ENCODE data around the gene DOLPP1.
A peak's percentile ranks its signal among the peaks of the same experiment; 100 is the strongest.
"Not testable (repeated sequence)": the region's sequence is repeated elsewhere in the genome, so short reads cannot be mapped to it uniquely, and the experiment has no call there.

The DOLPP1 gene

DNA sequence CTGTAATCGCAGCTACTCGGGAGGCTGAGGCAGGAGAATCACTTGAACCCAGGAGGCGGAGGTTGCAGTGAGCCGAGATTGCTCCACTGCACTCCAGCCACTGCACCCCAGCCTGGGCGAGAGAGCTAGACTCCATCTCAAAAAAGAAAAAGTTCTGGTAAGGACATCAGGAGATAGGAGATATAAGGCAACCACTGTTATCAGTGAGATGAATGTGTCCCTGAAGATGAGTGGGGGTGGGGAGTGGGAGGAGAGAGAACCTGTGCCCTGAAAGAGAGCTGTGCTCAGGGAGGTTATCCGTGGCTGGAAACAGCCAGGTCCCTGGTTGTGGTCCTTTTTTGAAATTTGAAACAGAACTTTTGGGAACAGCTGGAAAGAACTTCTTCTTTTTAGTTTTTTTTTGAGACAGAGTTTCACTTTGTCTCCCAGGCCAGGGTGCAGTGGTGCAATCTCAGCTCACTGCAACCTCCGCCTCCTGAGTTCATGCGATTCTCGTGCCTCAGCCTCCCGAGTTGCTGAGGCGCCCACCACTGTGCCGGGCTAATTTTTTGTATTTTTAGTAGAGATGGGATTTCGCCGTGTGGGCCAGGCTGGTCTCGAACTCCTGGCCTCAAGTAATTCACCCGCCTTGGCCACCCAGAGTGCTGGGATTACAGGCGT is 32.9 kb downstream of the DOLPP1 start:
- peak; percentile 60 for DNase-seq

DNA sequence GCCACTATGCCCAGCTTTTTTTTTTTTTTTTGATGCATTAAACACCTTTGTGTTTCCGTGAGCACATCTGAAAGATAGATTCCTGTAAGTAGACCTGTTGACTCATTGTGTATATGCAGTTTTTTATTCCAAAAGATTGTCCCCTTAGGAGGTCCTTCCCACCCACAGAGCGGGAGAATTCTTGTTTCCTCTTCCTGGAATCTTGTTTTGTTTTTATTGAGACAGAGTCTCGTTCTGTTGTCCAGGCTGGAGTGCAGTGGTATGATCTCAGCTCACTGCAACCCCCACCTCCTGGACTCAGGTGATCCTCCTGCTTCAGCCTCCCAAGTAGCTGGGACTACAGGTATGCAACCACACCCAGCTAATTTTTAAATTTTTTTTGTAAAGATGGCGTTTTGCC is 37.9 kb downstream of the DOLPP1 start:
- no peak for DNase-seq

DNA sequence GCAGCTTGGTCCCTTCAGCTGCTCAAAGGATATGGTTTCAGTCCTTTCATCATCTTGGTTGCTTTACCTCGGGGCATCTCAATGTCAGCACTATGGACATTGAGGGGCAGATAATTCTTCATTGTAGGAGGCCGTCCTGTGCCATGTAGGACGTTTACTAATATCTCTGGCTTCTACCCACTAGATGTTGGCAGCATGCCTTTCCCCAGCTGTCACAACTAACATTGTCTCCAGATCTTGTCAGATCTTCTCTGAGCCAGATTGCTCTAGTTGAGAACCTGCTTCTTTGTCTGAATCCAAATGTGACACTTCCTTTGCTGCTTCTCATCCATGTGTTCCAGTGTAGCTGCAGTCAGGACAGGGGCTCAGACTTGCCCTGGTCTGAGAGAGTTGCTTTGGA is 40.6 kb downstream of the DOLPP1 start:
- DNase-seq: no peak

DNA sequence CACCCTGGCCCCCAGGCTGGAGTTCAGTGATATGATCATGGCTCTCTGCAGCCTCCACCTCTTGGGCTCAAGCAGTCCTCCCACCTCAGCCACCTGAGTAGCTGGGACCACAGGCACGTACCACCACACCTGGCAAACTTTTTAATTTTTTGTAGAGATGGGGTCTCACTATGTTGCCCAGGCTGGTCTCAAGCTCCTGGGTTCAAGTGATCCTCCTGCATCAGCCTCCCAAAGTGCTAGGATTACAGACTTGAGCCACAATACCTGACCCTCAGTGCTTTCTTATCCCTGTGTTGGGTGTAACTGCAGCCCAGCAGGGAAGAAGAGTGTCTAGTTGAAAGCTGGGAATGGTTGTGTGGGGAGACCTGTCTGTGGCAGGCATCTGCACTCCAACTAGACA is 41.2 kb downstream of the DOLPP1 start:
- no peak for DNase-seq

DNA sequence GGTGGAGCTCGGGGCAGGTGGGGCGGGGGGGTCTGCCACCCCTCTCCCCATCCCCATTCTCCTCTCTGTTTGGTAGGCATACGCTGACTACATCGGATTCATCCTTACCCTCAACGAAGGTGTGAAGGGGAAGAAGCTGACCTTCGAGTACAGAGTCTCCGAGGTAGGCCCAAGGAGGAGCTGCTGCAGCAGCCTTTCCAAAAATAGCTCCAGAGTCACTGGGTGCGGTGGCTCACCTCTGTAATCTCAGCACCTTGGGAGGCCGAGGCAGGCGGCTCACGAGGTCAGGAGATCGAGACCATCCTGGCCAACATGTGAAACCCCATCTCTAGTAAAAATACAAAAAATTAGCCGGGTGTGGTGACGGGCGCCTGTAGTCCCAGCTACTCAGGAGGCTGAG is 42.1 kb downstream of the DOLPP1 start:
- DNase-seq: not testable (repeated sequence)

DNA sequence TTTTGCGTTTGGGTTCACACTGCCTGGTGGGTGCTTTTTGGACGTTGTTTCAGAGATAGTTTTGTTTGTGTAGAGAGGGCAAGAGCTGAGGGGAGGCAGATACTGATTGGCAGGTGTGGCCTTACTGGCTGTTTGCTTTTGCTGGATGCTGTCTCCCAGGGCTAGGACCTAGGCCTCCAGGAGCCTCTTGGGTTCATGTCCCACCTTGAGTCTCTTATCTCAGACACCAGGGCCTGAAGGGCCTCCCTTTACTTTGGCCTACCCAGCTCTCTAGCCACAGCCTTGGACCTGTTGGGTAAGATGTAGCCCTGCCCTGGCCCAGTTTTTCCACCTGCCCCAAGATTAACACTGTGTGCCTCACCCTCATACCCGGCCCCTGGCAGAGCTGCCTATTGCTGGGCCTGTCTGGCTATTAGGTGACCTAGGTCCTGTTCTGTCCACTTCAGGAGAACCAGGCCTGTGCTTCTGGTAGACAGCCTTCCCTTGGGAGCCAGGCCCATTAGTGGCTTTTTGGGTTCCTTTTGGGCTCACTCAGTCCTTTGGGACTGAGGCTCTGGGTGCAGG is 43.7 kb downstream of the DOLPP1 start:
- DNase-seq: no peak

DNA sequence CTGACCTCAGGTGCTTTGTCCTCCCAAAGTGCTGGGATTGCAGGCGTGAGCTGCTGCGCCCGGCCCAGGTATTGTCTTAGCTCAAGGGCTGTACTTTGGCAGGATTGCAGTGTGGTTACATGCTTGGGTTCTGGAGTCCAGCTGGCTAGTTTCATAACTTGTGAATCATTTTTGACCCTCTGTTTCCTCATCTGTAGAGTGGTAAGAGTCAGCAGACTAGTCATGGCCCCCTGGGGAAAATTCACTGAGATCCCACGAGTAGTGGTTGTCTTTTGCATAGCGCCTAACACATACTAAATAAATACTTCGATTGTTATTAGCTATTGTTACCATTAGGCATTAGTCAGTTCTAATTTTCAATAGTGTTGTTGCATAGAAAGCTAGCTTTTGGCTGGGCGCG is 44.6 kb downstream of the DOLPP1 start:
- DNase-seq: no peak

DNA sequence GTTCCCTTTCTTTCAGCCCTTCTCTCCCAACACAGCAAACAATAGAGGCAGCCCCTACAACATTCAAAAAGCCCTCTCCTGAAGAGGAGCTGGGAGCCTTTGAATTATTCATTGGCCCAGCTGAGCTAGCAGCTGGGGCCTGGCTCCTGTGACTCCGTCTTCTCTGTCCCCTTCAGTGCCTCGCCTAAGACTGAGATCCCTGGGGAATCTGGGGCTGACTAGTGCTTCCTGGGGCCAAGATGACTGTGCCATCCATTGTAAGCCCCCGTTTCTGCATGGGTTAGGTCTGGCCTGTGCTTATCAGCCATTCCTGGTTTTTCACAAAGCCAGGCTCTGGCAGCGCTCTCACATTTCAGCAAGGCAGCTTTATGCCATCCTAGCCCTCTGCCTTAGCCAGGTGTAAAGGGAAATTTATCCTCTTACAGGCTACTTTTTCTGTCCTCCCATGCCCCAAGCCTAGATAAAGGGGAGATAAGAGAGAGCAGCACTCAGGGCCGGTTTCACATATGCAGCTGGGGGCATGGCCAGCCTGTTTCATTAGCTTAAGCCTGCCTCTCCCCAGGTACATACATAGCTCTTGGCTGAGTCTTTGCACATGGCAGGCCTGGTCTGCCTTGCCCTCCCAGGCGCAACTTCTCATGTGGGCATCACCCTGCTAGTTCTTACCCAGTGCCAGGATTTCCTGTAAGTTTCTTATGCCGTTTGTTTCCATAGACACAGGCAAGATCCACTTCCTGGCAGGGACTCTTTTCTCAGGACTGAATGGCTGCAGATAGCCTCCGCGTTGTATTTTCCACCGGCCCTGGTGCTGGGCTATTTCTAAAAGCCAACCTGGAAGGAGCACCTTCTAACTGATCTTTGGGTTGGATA is 46.1 kb downstream of the DOLPP1 start:
- no peak for DNase-seq

DNA sequence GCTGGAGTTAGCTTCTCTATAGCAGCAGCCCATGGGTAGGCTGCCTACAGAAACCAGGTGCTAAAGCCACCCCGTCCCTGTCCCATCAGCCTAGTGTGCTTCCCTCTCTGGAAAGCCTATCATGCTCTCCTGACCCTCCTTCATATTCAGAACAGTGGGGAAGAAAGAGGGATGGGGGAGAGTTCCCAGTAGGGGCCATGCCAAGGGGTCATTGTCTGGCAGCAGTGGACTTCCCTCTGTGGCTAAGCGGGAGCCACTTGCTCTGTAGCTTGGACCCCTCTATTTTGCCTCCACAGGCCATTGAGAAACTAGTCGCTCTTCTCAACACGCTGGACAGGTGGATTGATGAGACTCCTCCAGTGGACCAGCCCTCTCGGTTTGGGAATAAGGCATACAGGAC is 47.8 kb downstream of the DOLPP1 start:
- DNase-seq: no peak

DNA sequence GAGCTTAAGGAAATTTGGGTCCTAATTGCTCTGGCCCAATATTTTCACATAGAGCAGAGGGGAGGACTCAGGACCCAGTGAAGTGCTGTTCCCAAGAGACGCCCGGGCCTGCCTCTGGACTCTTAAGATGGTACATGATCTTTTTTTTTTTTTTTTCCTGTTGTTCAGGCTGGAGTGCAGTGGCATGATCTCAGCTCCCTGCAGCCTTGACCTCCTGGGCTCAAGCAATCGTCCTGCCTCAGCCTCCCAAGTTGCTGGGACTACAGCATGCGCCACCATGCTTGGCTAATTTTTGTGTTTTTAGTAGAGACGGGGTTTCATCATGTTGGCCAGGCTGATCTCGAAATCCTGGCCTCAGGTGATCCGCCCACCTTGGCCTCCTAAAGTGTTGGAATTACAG is 49.4 kb downstream of the DOLPP1 start:
- DNase-seq: not testable (repeated sequence)

DNA sequence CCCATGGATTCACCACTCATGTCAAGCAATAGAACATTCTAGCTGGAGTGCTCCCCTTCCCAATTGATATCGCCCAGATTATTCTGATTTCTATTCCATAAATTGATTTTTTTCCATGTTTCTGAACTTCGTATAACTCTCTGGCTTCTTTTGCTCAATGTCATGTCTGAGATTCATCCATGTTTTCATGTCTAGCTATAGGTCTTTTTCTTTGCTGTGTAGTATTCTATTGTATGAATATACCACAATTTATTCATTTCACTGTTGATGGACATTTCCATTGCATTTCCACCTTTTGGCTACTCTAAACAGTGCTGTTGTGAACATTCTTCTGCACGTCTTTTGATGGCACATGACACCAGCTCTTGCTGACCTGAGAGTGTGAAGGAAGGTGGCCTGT is 49.9 kb downstream of the DOLPP1 start:
- DNase-seq: no peak

DNA sequence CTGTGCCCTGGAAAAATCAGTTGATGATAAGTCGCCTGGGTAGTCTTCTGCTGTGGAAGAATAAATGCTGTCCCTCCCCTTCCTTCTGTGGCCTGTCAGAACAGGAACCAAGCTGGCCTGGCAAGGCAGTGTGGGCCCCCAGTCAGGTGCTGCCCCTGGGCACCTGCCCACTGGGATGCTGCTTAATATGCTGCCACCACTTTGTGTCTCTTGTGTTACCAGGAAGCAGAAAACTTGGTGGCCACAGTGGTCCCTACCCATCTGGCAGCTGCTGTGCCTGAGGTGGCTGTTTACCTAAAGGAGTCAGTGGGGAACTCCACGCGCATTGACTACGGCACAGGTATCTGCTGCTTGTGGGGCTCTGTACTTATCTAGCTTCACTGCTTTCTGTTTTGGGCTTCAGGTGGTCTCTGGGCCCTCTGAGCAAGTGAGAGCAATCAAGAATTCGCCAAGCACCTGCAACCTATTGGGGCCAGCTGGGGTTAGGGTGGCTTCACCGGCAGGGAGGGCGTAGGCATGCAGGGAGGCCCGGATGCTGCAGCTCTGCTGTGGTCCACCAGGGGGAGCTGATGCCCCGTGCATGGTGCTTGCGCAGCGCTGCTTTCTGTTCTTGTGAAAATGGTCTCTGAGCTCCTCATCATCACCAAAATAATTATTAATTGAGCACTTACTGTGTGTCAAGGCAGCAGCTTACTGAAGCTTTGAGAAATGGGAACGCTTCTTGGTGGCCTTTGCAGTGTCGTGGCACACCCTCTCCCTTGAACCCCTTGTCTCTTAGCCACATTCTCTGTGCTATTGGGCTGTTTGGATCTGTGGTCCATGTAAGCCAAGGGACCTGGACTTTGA is 50.6 kb downstream of the DOLPP1 start:
- DNase-seq: peak; percentile 64

DNA sequence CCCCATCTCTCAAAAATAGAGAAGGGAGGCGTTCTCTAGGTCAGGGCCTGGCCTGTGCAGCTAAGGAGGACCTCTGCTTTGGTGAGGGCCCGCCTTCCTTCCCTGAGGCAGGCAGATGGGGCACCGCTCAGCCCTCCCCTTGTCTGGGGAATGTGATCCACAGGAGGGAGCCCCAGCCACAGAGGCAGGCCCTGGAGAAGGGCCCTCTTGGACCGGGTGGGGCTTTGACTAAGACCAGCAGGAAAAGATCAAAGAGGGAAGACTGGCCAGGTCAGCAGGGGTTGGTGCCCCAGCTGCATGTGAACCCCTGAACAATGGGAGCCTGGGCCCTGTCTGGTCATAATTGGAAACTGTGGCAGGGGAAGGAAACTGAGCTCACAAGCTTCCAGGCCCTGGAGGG is 52.2 kb downstream of the DOLPP1 start:
- no peak for DNase-seq

DNA sequence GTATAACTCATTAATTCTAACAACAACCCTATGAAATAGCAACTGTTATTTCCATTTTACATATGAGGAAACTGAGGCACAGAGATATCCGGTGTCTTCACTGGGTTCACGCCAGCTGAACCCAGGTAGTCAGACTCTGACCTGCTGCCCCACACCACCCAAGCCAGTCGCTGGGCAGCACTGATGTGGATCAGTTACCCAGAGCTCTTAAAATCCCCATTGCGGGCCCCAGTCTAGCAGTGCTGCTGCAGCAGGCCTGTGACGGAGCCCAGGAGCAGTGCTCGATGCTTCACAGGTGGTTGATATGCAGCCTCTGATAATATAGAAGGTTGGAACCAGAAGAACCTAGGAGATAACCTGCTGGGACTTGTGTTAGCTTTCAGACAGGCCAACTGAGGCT is 54.6 kb downstream of the DOLPP1 start:
- no peak for DNase-seq

DNA sequence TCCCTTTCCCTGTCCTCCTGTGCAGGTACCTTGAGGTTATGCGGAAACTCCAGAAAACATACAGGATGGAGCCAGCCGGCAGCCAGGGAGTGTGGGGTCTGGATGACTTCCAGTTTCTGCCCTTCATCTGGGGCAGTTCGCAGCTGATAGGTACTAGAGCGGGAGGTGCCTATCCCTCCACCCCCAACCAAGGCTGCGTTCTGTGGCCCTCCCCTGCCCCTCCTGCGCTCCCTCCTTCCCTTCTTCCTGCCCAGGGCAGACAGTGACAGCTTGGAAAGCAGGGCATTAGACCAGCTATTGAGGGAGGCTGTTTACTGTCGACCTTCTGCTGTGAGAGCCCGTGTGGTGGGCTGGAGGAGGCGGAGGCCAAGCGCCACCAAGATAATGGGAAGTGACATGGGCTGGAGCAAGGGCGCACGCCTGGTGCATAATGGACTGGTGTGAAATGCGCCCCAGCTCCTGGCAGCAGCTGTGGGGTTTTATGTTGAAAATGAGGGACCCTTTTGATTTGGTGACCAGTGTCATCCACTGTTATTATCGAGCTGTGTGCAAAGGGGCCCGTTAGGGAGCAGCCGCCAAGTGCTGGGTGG is 55.6 kb downstream of the DOLPP1 start:
- no peak for DNase-seq

DNA sequence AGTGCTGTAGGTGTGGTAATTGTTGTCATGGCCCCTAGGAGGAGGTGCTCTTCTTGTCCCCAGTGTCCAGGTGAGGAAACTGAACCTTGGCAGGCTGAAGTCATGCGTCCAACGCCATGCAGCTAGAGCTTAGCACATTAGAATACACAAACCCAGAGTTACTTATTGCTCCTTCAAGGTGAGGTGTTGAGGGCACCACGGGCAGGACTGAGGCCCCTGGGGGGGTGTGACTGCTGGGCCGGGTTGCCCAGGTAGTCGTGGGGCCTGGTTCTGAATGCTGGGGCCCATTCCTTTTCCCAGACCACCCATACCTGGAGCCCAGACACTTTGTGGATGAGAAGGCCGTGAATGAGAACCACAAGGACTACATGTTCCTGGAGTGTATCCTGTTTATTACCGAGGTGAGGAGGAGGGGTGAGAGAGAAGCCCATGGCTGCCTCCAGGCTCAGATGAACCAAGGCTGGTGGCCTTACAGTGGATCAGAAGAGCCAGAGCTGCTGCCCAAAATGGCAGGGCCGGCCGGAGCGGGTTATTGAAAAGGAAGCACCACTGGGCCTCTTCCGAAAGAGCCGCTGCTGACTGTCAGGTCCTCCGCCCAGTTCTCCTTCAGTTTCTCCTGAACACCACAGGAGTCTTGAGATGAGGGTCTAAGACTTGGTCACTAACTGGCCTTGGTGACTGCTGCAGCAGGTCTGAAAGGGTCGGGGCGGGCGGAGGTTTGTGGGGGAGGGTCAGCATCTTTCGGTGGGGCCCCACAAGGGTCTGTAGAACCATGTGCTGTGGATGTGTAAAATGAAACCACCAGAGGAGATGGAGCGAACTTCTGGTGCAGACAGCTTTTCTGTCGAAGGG is 56.6 kb downstream of the DOLPP1 start:
- no peak for DNase-seq

DNA sequence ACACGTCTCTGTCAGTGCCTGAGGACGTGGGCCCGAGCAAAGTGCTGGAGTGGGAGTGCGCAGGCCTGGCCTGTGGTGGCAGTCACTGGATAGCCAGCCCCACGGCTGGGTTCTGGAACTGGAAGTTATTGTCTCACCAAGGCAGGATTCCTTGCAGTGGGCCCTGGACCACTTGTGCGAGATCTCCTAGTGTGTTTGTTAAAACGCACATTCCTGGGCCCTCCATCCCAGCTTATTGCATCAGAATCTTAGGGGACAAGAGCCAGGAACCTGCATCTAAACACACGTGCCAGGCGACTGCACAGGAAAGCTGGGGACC is 57.2 kb downstream of the DOLPP1 start:
- DNase-seq: no peak

DNA sequence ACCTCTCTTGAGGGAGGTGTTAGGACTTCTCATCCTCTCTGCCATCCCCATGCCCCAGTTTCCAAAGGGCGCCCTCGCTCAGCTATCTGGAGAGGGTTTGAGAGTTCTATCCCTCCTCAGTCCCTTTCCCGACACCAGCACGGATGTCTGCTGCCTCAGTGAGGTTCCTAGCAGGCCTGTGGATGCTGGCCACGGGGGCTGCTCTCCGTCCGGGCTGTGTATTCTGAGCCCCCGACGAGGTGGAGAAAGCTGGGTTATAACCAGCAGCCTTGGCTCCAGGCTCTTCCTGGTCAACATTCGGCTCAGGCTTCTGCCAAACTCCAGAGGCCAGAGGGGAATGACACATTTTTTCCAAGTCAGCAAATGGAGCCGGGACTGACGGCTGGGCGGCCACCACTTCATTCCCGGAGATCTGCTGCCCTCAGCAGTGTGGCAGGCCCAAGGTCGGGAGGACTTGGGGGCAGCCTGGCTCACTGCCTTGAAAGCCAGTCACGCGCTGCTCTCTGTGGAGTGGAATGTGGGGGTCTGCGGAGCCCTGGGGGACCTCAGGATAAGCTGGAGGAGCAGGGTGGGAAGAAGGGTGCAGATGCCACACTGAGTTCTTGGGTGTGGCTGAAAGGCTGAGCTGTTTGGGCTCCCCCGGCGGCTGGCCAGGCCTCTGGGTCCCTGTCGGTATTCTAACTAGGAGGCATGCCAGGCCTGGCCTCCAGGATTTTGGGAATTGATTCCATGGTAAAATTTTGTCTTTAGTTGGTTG is 57.7 kb downstream of the DOLPP1 start:
- DNase-seq: no peak

DNA sequence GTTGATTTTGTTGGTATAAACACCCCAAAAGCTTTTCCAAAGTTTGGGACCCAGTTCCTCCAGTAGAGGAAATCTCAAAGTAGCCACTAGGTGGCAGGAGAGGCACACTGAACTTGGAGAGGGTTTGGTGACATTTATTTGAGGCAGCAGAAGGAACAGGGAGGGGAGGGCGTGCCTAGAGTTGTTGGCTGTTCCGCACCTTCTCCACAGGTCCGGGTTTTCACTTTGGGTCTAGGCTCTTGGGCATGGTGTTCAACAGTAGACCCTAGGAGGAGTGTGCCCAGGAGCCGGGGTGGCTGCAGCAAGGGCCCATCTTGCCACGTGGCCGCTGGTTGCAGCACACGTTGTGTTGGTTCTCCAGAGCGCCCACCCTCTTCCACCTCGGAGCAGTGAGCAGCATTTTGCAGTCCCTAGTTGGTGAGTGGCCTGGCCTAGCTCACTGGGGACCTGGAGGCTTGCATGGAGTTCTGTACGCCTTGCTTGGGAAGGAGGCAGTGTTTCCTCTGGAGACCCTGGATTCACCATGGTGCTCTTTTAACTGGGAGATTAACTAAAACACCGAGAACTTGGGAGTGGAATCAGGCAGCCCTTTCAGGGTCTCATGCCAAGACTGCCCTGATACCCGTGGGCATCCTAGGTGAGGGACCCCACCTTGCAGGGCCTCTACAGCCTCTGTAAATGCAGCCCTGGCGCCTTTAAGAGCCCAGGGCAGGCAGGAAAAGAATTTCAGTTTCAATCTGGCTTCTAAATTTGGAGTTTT is 58.5 kb downstream of the DOLPP1 start:
- DNase-seq: peak; percentile 82

DNA sequence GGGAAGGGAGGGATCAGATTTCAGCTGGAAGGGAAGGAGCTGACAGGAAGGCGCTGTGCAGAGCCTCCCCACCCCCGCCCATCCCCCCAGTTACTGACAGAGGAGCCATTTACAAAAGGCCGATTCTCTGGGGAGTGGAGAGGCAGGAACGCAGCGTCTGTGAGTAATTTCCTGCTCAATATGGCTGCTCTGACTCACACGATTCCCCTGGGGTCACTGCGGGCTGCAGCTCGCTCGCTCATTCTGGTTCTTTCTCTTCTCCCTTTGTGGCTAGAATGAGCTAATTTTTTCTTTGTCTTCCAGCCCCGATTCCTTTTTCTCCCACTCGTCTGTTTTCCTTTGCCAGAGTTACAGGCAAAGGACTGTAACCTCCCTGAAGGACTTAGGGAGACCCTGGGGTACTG is 59.1 kb downstream of the DOLPP1 start:
- no peak for DNase-seq
